Naive thymus-derived CD4-positive, alpha-beta T cell (primary cell): ENCODE data around the gene MEF2A. TPM values are rescaled to one million over a fixed set of nuclear protein-coding genes. Genes with fewer than 3 reads are reported as not detected.
"Not testable (repeated sequence)": the region's sequence is repeated elsewhere in the genome, so short reads cannot be mapped to it uniquely, and the experiment has no call there.

ENCODE experiments used
- ATAC-seq: fragments of 150-1000 bp; cut with Tn5 transposase; 2 replicates; pipeline ENCODE4 v1.10.0; 2021; ENCODE audit warnings: mild to moderate bottlenecking, moderate library complexity
- CTCF ChIA-PET: fragments of 350-600 bp; sonication (Branson Sonifier 250); formaldehyde crosslinking; loops from one replicate; lab custom pipeline; 2021; ENCODE audit warnings: antibody characterized with exemption; lab: Charles Lee
- POLR2A ChIA-PET: fragments of 350-600 bp; sonication (Branson Sonifier 250); formaldehyde crosslinking; loops from one replicate; lab custom pipeline; 2021; ENCODE audit warnings: antibody characterized with exemption, inconsistent platforms; lab: Charles Lee
- DNase-seq, 9 donors: peaks; one replicate each; pipeline versions ENCODE4 v3.0.0 to v3.0.0-alpha.2; 2020 to 2022; ENCODE audit warnings: mixed read lengths in 1 of 9
- H3K27ac ChIP-seq: one replicate; pipeline ENCODE4 v1.7.0; 2013; ENCODE audit warnings: mild to moderate bottlenecking, low read depth, low read length, moderate library complexity
- H3K27me3 ChIP-seq, 2 donors: one replicate each; pipeline ENCODE4 v1.7.0; 2013; ENCODE audit warnings: low read length in 2 of 2, mild to moderate bottlenecking in 2 of 2, moderate library complexity in 2 of 2; ENCODE audit not compliant: control insufficient read depth in 2 of 2, insufficient read depth in 2 of 2
- H3K36me3 ChIP-seq, 3 experiments: 1 replicate in 2 of 3; 2 replicates in 1 of 3; pipeline ENCODE4 v1.7.0; 2013; ENCODE audit warnings: low read length in 3 of 3, mild to moderate bottlenecking in 3 of 3, moderate library complexity in 1 of 3; ENCODE audit not compliant: insufficient read depth in 3 of 3, control insufficient read depth in 2 of 3
- H3K4me1 ChIP-seq, 2 donors: one replicate each; pipeline ENCODE4 v1.7.0; 2013; ENCODE audit warnings: low read length in 2 of 2, mild to moderate bottlenecking in 2 of 2, moderate library complexity in 1 of 2; ENCODE audit not compliant: control insufficient read depth in 2 of 2, insufficient read depth in 2 of 2
- H3K4me3 ChIP-seq: 2 replicates; pipeline ENCODE4 v1.7.0; 2013; ENCODE audit warnings: mild to moderate bottlenecking, low read length
- H3K9me3 ChIP-seq, 3 experiments: 1 replicate in 2 of 3; 2 replicates in 1 of 3; pipeline ENCODE4 v1.7.0; 2013; ENCODE audit warnings: low read length in 3 of 3; ENCODE audit not compliant: control insufficient read depth in 2 of 3
- H3K27ac Mint-ChIP-seq, 9 donors: one replicate each; pipeline ENCODE4 v1.8.0; 2020 to 2022; ENCODE audit warnings: mixed read lengths in 9 of 9, mild to moderate bottlenecking in 8 of 9, moderate library complexity in 5 of 9, inconsistent platforms in 2 of 9
- H3K27me3 Mint-ChIP-seq, 5 donors: one replicate each; pipeline ENCODE4 v1.8.0; 2021 to 2022; ENCODE audit warnings: mixed read lengths in 5 of 5, mild to moderate bottlenecking in 1 of 5
- H3K36me3 Mint-ChIP-seq, 5 donors: one replicate each; pipeline ENCODE4 v1.8.0; 2020 to 2022; ENCODE audit warnings: mixed read lengths in 5 of 5, mild to moderate bottlenecking in 3 of 5, inconsistent platforms in 1 of 5
- H3K4me1 Mint-ChIP-seq, 7 donors: one replicate each; pipeline ENCODE4 v1.8.0; 2020 to 2022; ENCODE audit warnings: mixed read lengths in 7 of 7, mild to moderate bottlenecking in 3 of 7, inconsistent platforms in 1 of 7
- H3K4me3 Mint-ChIP-seq, 10 donors: one replicate each; pipeline ENCODE4 v1.8.0; 2020 to 2022; ENCODE audit warnings: mild to moderate bottlenecking in 10 of 10, mixed read lengths in 10 of 10, moderate library complexity in 6 of 10, inconsistent platforms in 2 of 10
- H3K9me3 Mint-ChIP-seq, 11 donors: one replicate each; pipeline ENCODE4 v1.8.0; 2020 to 2022; ENCODE audit warnings: mixed read lengths in 11 of 11, mild to moderate bottlenecking in 4 of 11, inconsistent platforms in 1 of 11, moderate library complexity in 1 of 11
- intact Hi-C, 2 donors: fragments of 100-400 bp; cut with micrococcal nuclease; formaldehyde crosslinking; loops; one replicate each; pipeline ENCODE4 v1.15.1; 2023
- polyA plus RNA-seq, 2 donors: library from polyadenylated mRNA; unstranded; fragments of 300-500 nt; fragmentation: Illumina TruSeq; gene quantifications; one replicate each; pipeline ENCODE4 v1.2.3, GENCODE V29; 2021
- total RNA-seq, 6 experiments: library from RNA in 5 of 6; stranded (reverse) in 5 of 6; gene quantifications; 1 replicate in 5 of 6; 2 replicates in 1 of 6; pipeline ENCODE4 v1.2.3 and lab custom pipeline; 2021 to 2026

Gene MEF2A
- total and polyA plus RNA-seq, 7 experiments from 2014 or later: 17.2 to 42.8 (median 34.0) TPM

DNA sequence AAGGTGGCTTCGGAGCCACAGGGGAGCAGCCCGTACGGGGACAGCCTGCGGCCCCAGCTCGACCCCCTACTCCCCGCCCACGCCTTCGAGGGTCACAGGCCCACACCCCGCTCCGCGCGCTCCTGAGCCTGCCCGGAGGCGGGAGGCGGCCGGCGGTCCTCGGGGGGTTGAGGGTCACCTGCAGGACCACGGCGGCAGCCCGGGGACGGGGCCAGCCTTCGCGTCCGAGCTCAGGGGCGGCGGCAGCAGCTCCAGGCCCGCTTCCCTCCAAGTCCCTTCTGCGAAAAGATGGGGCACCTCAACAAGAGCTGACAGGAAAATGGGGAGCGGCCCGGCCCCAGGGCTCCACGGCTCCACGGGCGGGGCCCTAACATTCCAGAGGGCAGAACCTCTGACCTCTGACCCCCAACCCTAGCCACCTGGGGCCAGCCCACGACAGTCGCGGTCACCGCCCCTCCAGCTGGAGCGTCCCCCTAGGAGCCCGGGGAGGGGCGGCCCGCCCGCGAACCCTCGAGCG is 167.0 kb downstream of the MEF2A start:
- DNase-seq (peak in 1 of 9 donors; percentile 42), ATAC-seq (no peak)
- Histone ChIP-seq H3K27me3 (no peaks in the 10 kb centered on the region), H3K4me3 (peak overlapping the region; percentile 70), H3K9me3 (no peaks in the 10 kb centered on the region), H3K4me1 (peaks cover 10 to 13% of the 10 kb centered on the region in 2 donors), H3K36me3 (peaks cover 0 to 21% (median 8%) of the 10 kb centered on the region in 3 experiments), H3K27ac (peak overlapping the region; percentile 64)
- POLR2A ChIA-PET: interaction anchor here (0.6 to 2.4 kb wide), 16 partner anchors 9 to 665 kb away, joined by 3 to 13 read pairs (median 4); partner anchors contain the start of genes LRRC28 and MEF2A
- Mint-ChIP-seq H3K4me1 (peaks cover 5 to 36% (median 27%) of the 10 kb centered on the region in 7 donors), H3K27ac (peak overlapping the region; percentile 40 to 91 (median 78)), H3K4me3 (peak overlapping the region; percentile 81 to 92 (median 88)), H3K9me3 (peaks cover 0 to 1% (median 0%) of the 10 kb centered on the region in 11 donors), H3K36me3 (peaks cover 0 to 10% (median 6%) of the 10 kb centered on the region in 5 donors), H3K27me3 (no peaks in the 10 kb centered on the region)
- intact Hi-C loops: loop anchor here (1.0 to 5.0 kb wide), 13 partner anchors 13 to 1085 kb away; partner anchors contain the start of genes ASB7 (in 2 of the 2), LINS1 (in 2 of the 2), LRRC28 (in 2 of the 2) and MEF2A (in 2 of the 2)
- CTCF ChIA-PET: interaction anchor here (0.6 to 3.5 kb wide), 7 partner anchors 14 to 459 kb away, joined by 3 to 16 read pairs (median 3); no protein-coding TSS in a partner anchor

- Histone ChIP-seq H3K9me3 (no peaks in the 10 kb centered on the region), H3K4me1 (peaks cover 10 to 13% of the 10 kb centered on the region in 2 donors), H3K27ac (peak within 1 kb of the TSS; percentile 84), H3K36me3 (peaks cover 0 to 15% (median 5%) of the 10 kb centered on the region in 3 experiments), H3K27me3 (no peaks in the 10 kb centered on the region), H3K4me3 (peak within 1 kb of the TSS; percentile 70)
- H3K36me3 Mint-ChIP-seq: peaks cover 0 to 7% (median 6%) of the 10 kb centered on the region in 5 donors
- intact Hi-C loops: loop anchor here (1.0 to 5.0 kb wide), 14 partner anchors 13 to 1085 kb away; partner anchors contain the start of genes ASB7 (in 2 of the 2), LINS1 (in 2 of the 2), LRRC28 (in 2 of the 2) and MEF2A (in 2 of the 2)
- no peaks in the 10 kb centered on the region for H3K27me3 Mint-ChIP-seq
- ChIA-PET CTCF (interaction anchor here (0.5 to 3.5 kb wide), 8 partner anchors 14 to 461 kb away, joined by 3 to 16 read pairs (median 4); no protein-coding TSS in a partner anchor), POLR2A (interaction anchor here (0.6 to 2.4 kb wide), 19 partner anchors 10 to 595 kb away, joined by 3 to 13 read pairs (median 4); partner anchors contain the start of genes LRRC28 and MEF2A)
- peak; percentile 93 to 98 (median 96) for DNase-seq
- peak within 1 kb of the TSS; percentile 82 to 97 (median 95) for H3K27ac Mint-ChIP-seq
- H3K4me1 Mint-ChIP-seq: peaks cover 5 to 36% (median 27%) of the 10 kb centered on the region in 7 donors
- peak; percentile 100 for ATAC-seq
- peak within 1 kb of the TSS; percentile 81 to 92 (median 88) for H3K4me3 Mint-ChIP-seq
- peaks cover 0 to 1% (median 0%) of the 10 kb centered on the region in 11 donors for H3K9me3 Mint-ChIP-seq
Observed at GRCh38 chr15:99733268-99734039, 167.7 kb downstream of the MEF2A start, which contains the start of gene LYSMD4. LYSMD4 (minus strand) TSS chr15:99733437; CDS start chr15:99731999, 1,438 bp downstream.

- peak overlapping the region; percentile 84 for H3K27ac ChIP-seq
- H3K4me1 Mint-ChIP-seq: peaks cover 5 to 39% (median 27%) of the 10 kb centered on the region in 7 donors
- ChIA-PET CTCF (interaction anchor here (0.6 to 3.5 kb wide), 4 partner anchors 19 to 461 kb away, joined by 3 to 16 read pairs (median 4); no protein-coding TSS in a partner anchor), POLR2A (interaction anchor here (0.7 to 2.4 kb wide), 12 partner anchors 10 to 1084 kb away, joined by 3 to 13 read pairs (median 6); partner anchors contain the start of gene MEF2A)
- DNase-seq, H3K36me3 ChIP-seq, ATAC-seq, H3K9me3 Mint-ChIP-seq, H3K36me3 Mint-ChIP-seq, H3K27me3 ChIP-seq, H3K9me3 ChIP-seq, H3K27me3 Mint-ChIP-seq: not testable (repeated sequence)
- peak overlapping the region; percentile 48 for H3K4me3 ChIP-seq
- H3K27ac Mint-ChIP-seq: peak overlapping the region; percentile 82 to 97 (median 95)
- intact Hi-C loops: loop anchor here in 1 of 2 donors (2.0 to 5.0 kb wide), 2 partner anchors 312 to 609 kb away; no protein-coding TSS in a partner anchor
- peak overlapping the region; percentile 70 to 88 (median 83) for H3K4me3 Mint-ChIP-seq
- H3K4me1 ChIP-seq: peaks cover 10 to 13% of the 10 kb centered on the region in 2 donors
Observed at GRCh38 chr15:99734040-99734291, 168.2 kb downstream of the MEF2A start.

DNA sequence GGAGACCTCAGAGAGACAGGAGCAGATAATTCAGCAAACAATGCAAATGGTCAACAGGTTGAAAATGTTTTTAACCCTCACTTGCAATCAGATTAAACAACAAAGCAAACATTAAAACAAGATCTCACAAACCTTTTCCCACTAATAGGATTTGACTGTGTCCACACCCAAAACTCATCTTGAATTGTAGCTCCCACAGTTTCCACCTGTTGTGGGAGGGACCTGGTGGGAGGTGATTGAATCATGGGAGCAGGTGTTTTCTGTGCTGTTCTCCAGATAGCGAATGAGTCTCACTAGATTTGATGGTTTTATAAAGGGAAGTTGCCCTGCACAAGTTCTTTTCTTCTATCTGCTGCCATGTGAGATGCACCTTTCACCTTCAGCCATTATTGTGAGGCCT is 168.8 kb downstream of the MEF2A start:
- no peak for ATAC-seq
- Mint-ChIP-seq H3K4me3 (peak overlapping the region in 6 of 10 donors; percentile 12 to 51 (median 37)), H3K27ac (peak overlapping the region; percentile 22 to 97 (median 76)), H3K36me3 (peaks cover 0 to 7% (median 6%) of the 10 kb centered on the region in 5 donors), H3K27me3 (no peaks in the 10 kb centered on the region), H3K4me1 (peaks cover 5 to 39% (median 27%) of the 10 kb centered on the region in 7 donors), H3K9me3 (peaks cover 0 to 1% (median 0%) of the 10 kb centered on the region in 11 donors)
- Histone ChIP-seq H3K4me1 (peaks cover 10 to 13% of the 10 kb centered on the region in 2 donors), H3K27ac (no peak overlapping the region), H3K36me3 (peaks cover 0 to 4% (median 0%) of the 10 kb centered on the region in 3 experiments), H3K4me3 (no peak overlapping the region), H3K27me3 (no peaks in the 10 kb centered on the region), H3K9me3 (no peaks in the 10 kb centered on the region)
- no peak for DNase-seq
- intact Hi-C loops: loop anchor here in 1 of 2 donors (2.0 to 5.0 kb wide), 2 partner anchors 312 to 608 kb away; no protein-coding TSS in a partner anchor
- ChIA-PET POLR2A (interaction anchor here (0.7 to 1.9 kb wide), 5 partner anchors 15 to 1085 kb away, joined by 3 to 9 read pairs (median 5); no protein-coding TSS in a partner anchor), CTCF (interaction anchor here (0.6 to 3.5 kb wide), 2 partner anchors 18 to 21 kb away, joined by 3 to 16 read pairs; no protein-coding TSS in a partner anchor)

DNA sequence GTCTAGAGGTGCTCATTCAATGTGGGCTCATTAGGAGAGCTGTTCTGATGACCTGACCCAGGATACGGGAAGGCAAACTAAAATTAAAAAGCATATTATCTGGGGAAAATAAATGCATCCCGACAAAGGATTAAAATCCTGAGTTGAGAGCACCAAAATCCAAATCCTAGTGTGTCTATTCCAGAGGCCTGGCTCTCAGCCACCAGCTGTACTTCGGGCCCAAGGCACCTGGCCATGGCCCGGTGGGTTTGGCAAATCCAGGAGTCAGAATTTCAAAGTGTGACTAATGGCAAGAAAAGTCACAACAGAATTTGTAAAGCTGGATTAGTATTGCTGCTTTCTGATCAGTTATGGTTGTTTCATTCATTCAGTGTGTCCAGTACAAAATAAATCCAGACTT is 170.1 kb downstream of the MEF2A start:
- ChIA-PET POLR2A (interaction anchor here (0.6 kb wide), 1 partner anchor 455 kb away, joined by 3 read pairs; no protein-coding TSS in a partner anchor), CTCF (interaction anchor here (0.9 to 1.9 kb wide), 3 partner anchors 21 to 464 kb away, joined by 3 to 4 read pairs (median 3); no protein-coding TSS in a partner anchor)
- Mint-ChIP-seq H3K4me1 (peaks cover 5 to 34% (median 19%) of the 10 kb centered on the region in 7 donors), H3K4me3 (peak overlapping the region in 1 of 10 donors; percentile 43), H3K27me3 (no peaks in the 10 kb centered on the region), H3K27ac (peak overlapping the region in 2 of 9 donors; percentile 7 to 22), H3K36me3 (peaks cover 0 to 3% (median 0%) of the 10 kb centered on the region in 5 donors), H3K9me3 (peaks cover 0 to 1% (median 0%) of the 10 kb centered on the region in 11 donors)
- Histone ChIP-seq H3K9me3 (no peaks in the 10 kb centered on the region), H3K27ac (no peak overlapping the region), H3K27me3 (no peaks in the 10 kb centered on the region), H3K4me3 (no peak overlapping the region), H3K36me3 (peaks cover 0 to 4% (median 0%) of the 10 kb centered on the region in 3 experiments), H3K4me1 (peaks cover 10 to 13% of the 10 kb centered on the region in 2 donors)
- no peak for DNase-seq
- no peak for ATAC-seq
- intact Hi-C loops: loop anchor here in 1 of 2 donors (2.0 kb wide), 1 partner anchor 607 kb away; no protein-coding TSS in a partner anchor
